ENCODE data around the gene ROCK2. TPM values are rescaled to one million over a fixed set of nuclear protein-coding genes. Genes with fewer than 3 reads are reported as not detected.

The ROCK2 gene
- total RNA-seq, 3 donors from 2014 or later = 16.8 to 24.3 (median 18.3) TPM

DNA sequence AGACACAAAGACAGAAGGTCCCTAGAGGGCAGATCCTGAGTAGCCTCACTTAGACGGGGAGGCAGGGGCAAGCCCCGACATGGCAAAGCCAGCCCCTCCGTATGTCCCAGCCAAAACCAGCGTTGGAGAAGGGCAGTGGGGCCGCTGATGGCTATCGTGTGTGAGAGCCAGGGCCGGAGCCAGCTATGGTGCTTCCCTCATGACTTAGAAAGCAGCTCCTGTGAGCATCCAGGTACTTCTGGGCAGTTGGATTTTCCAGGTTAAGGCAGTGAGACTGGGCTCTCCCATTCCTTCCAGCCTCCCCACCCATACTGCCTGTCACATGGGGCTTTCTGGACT lies 31.2 kb upstream of the ROCK2 start:
- DNase-seq = no peak
- no peak for ATAC-seq
- no peaks in the 10 kb centered on the region for H3K27me3 Mint-ChIP-seq (ENCODE audit: low read depth)
- no peak overlapping the region for H3K4me3 Mint-ChIP-seq
- no peaks in the 10 kb centered on the region for H3K4me1 Mint-ChIP-seq (ENCODE audit: low read depth)
- H3K36me3 Mint-ChIP-seq (ENCODE audit: insufficient read depth) = no peaks in the 10 kb centered on the region
- H3K9me3 Mint-ChIP-seq = no peaks in the 10 kb centered on the region

DNA sequence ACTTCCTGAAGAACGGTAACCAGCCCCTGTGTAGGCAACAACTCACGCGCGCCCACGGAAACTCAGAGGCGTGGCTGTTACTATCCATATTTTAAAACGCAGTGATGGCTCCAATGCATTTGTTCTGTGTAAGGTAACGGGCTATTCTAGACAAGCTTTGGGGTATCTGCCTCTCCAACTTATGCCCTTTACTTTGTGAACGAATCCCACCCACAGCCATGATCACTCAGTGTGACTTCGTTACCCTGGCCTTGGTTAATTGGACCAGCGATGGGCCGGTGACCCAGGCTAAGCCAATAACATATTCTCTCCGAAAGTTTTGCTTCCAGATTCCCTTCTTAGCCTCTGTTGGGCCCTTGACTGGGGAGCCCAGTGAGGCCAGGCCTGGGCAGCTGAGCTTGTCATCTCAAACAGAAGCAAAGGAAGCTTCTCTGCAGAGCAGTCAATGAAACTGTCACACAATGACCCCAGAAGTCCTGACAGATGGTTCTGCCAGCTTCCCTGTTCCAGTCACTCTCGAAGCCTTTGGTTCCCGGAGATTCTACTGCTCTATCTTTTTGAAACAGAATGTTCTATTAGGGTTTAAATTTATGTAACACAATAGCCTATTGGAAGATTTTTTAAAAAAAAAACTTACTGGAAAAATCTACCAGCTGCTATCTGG lies 30.7 kb upstream of the ROCK2 start:
- Mint-ChIP-seq H3K4me3 (no peak overlapping the region), H3K27me3 (ENCODE audit: low read depth) (no peaks in the 10 kb centered on the region), H3K9me3 (no peaks in the 10 kb centered on the region), H3K36me3 (ENCODE audit: insufficient read depth) (no peaks in the 10 kb centered on the region), H3K4me1 (ENCODE audit: low read depth) (no peaks in the 10 kb centered on the region)
- ATAC-seq = no peak
- no peak for DNase-seq

DNA sequence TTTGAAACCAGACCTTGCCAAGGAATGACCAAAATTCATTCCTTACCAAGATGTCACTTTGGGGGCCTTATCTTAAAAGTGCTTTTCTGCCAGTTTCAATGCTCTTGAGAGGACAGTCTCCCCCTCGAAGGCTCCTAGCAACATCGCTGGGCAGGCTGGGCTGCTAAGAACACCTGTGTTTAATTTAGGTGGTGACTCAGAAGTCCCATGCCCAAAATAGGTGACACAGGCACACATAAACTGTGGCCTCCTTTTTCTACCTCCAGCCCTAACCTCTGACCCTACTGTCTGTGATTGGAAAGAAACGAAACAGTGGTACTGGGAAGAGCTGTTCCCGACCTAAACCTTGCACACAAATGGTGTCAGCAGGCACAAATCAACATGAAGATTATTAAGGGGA lies 28.7 kb upstream of the ROCK2 start:
- H3K27me3 Mint-ChIP-seq (ENCODE audit: low read depth) = no peaks in the 10 kb centered on the region
- no peak for DNase-seq
- H3K4me3 Mint-ChIP-seq = no peak overlapping the region
- no peaks in the 10 kb centered on the region for H3K9me3 Mint-ChIP-seq
- no peaks in the 10 kb centered on the region for H3K36me3 Mint-ChIP-seq (ENCODE audit: insufficient read depth)
- H3K4me1 Mint-ChIP-seq (ENCODE audit: low read depth) = no peaks in the 10 kb centered on the region
- no peak for ATAC-seq

DNA sequence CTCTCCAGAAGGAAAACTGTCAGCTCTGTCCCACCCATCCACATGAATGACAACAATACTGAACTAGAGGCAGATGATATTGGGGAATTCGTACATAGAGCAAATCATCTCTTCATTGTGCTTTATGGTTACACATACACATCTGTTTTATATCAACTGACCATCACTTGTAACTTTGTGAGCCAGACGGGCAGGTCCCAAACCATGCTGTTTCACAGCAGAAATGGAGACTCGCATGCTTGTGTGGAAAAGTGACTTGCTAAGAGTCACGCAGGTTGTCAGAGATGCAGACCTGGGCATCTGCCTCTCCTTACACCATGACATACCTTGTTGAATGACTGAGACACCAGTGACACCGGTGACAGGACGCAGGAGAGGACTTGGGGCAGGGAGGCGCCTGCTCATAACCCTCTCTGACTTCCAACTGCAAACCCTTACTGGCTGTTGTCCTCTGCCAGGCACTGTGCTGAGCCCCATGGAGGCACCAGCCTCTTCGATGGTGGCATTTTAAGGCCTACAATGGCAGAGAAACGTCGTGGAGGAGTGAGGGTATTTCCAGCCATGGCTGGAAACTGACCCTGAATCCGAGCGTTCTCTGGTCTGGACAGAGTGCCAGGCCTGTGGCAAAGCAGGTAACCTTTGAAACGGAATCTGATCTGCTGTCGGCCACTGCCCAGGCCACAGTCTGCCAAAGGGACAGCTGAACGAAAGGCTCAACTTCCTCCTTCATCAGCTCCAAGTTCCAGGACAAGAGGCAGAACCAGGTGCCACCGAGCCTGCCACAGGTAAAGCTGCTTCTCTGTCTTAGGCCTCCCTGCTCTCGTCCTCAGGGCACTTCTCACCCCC lies 26.9 kb upstream of the ROCK2 start:
- ATAC-seq (no peak), DNase-seq (no peak)
- no peaks in the 10 kb centered on the region for H3K9me3 Mint-ChIP-seq
- H3K36me3 Mint-ChIP-seq (ENCODE audit: insufficient read depth) = no peaks in the 10 kb centered on the region
- no peak overlapping the region for H3K4me3 Mint-ChIP-seq
- no peaks in the 10 kb centered on the region for H3K27me3 Mint-ChIP-seq (ENCODE audit: low read depth)
- no peaks in the 10 kb centered on the region for H3K4me1 Mint-ChIP-seq (ENCODE audit: low read depth)

- no peak for ATAC-seq
- H3K36me3 Mint-ChIP-seq (ENCODE audit: insufficient read depth) = no peaks in the 10 kb centered on the region
- no peaks in the 10 kb centered on the region for H3K9me3 Mint-ChIP-seq
Measured at GRCh38 chr2:11370377-11371091, 26.1 kb upstream of the ROCK2 start.

GRCh38 chr2:11368059-11368572 lies 23.7 kb upstream of the ROCK2 start:
- H3K9me3 Mint-ChIP-seq = no peaks in the 10 kb centered on the region
- ATAC-seq = no peak
- no peak for DNase-seq
- no peak overlapping the region for H3K4me3 Mint-ChIP-seq
- no peaks in the 10 kb centered on the region for H3K4me1 Mint-ChIP-seq (ENCODE audit: low read depth)
- no peaks in the 10 kb centered on the region for H3K27me3 Mint-ChIP-seq (ENCODE audit: low read depth)
- no peaks in the 10 kb centered on the region for H3K36me3 Mint-ChIP-seq (ENCODE audit: insufficient read depth)

More at GRCh38 chr2:11370377-11371091, 26.1 kb upstream of the ROCK2 start:
- Mint-ChIP-seq H3K4me3 (no peak overlapping the region), H3K4me1 (ENCODE audit: low read depth) (no peaks in the 10 kb centered on the region), H3K27me3 (ENCODE audit: low read depth) (no peaks in the 10 kb centered on the region)
- DNase-seq = no peak

DNA sequence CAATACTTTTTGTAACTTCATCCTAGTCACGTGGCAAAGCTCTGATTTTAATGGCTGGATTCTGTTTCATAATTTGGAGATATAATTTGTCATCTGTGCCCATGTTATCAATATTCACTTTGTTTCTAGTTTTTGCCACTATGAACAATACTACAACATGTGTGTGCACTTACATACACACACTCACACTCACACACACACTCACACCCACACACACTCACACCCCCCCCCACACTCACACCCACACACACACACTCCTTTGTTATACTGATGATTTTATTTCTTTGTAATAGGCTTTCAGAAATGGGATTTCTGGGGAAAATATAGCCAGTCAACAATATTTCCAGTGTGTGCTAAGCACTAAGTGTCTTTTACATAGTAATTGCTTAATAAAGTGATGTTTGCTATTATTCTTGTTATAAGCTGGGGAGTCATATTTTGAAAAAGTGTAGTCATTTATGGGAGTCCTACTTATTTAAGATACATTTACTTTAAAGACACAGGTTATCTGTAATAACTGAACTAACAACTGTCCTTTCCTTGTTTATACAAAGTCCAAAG lies 22.8 kb upstream of the ROCK2 start:
- no peaks in the 10 kb centered on the region for H3K9me3 Mint-ChIP-seq
- no peak overlapping the region for H3K4me3 Mint-ChIP-seq
- H3K27me3 Mint-ChIP-seq (ENCODE audit: low read depth) = no peaks in the 10 kb centered on the region
- H3K36me3 Mint-ChIP-seq (ENCODE audit: insufficient read depth) = no peaks in the 10 kb centered on the region
- no peaks in the 10 kb centered on the region for H3K4me1 Mint-ChIP-seq (ENCODE audit: low read depth)
- ATAC-seq (no peak), DNase-seq (no peak)

DNA sequence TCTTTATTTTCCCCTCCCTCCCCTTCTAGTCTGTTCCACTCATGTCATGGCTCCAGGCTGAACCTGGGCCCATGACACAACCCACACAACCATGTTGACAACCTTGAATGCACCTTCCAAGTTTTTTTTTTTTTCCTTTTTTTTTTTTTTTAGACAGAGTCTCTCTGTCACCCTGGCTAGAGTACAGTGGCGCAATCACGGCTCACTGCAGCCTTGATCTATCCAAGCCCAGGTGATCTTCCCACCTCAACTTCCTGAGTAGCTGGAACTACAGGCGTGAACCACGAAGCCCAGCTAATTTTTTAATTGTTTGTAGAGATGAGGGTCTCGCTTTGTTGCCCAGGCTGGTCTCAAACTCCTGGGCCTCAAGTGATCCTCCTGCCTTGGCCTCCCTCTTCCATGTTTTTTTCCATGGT lies 21.9 kb upstream of the ROCK2 start:
- Mint-ChIP-seq H3K9me3 (no peaks in the 10 kb centered on the region), H3K4me3 (no peak overlapping the region), H3K27me3 (ENCODE audit: low read depth) (no peaks in the 10 kb centered on the region), H3K36me3 (ENCODE audit: insufficient read depth) (no peaks in the 10 kb centered on the region), H3K4me1 (ENCODE audit: low read depth) (no peaks in the 10 kb centered on the region)
- ATAC-seq = no peak
- DNase-seq = no peak

DNA sequence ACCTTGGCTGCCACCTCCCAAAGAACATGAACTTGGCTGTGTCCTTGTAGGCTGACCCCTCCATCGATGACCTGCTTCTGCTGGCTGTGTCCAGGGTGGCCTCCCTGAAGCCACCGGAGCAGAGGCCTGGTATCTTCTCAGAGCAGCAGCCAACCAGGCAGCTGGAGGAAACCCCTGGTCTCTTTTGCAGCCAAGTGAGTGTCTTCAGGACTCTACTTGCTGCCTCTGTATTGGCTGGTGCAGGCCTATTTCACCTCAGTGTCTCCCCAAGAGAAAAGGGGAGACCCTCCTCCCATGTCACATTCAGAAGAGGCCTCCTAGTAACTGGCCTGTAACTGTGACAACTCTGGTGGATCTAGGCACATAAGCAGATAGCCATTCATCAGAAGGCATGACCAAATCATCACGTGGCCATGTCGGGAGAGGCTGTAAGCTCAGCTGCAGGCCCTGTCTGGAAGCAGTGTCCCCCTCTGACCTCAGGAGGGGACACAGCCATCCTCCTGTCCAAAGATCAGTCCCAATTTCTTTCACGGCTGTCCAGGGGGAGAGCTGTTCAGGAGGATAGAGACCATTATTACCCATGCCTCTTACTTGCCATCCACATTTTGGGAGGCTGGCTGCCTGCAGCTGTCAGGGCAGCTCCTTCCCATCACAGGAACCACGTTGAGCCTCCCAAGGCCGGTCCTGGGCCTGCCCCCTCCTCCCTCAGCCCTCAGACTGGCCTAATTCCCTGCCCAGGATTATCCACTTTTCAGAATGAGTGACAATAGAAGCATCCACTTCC lies 20.9 kb upstream of the ROCK2 start:
- ATAC-seq (no peak), DNase-seq (no peak)
- H3K4me3 Mint-ChIP-seq = no peak overlapping the region
- H3K9me3 Mint-ChIP-seq = no peaks in the 10 kb centered on the region
- no peaks in the 10 kb centered on the region for H3K27me3 Mint-ChIP-seq (ENCODE audit: low read depth)
- H3K4me1 Mint-ChIP-seq (ENCODE audit: low read depth) = no peaks in the 10 kb centered on the region
- H3K36me3 Mint-ChIP-seq (ENCODE audit: insufficient read depth) = no peaks in the 10 kb centered on the region

- DNase-seq (no peak), ATAC-seq (no peak)
- H3K36me3 Mint-ChIP-seq (ENCODE audit: insufficient read depth) = no peaks in the 10 kb centered on the region
- no peaks in the 10 kb centered on the region for H3K4me1 Mint-ChIP-seq (ENCODE audit: low read depth)
- H3K27me3 Mint-ChIP-seq (ENCODE audit: low read depth) = no peaks in the 10 kb centered on the region
- no peak overlapping the region for H3K4me3 Mint-ChIP-seq
- H3K9me3 Mint-ChIP-seq = no peaks in the 10 kb centered on the region
Measured at GRCh38 chr2:11364565-11364887, 20.1 kb upstream of the ROCK2 start.

- no peaks in the 10 kb centered on the region for H3K4me1 Mint-ChIP-seq (ENCODE audit: low read depth)
- no peak for DNase-seq
- H3K36me3 Mint-ChIP-seq (ENCODE audit: insufficient read depth) = no peaks in the 10 kb centered on the region
- no peak overlapping the region for H3K4me3 Mint-ChIP-seq
- no peaks in the 10 kb centered on the region for H3K27me3 Mint-ChIP-seq (ENCODE audit: low read depth)
- no peak for ATAC-seq
- H3K9me3 Mint-ChIP-seq = no peaks in the 10 kb centered on the region
Measured at GRCh38 chr2:11363868-11364564, 19.6 kb upstream of the ROCK2 start.

DNA sequence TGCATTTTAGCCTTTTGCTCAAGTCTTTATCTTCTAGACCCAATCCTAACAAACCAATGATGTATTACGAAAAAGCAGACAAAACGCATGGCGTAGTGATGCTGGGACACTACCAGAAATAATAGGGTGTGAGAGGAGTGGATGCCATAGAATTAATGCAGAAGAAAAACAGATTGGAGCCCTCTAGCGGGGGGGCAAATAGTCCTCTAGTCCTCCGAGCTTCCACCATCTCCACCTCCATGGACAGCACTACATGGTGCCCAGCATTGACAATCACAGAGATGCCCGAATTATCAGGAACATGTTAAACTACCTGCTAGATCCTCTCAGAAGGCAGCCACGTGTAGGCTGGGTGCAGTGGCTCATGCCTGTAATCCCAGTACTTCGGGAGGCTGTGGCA lies 15.4 kb upstream of the ROCK2 start:
- no peaks in the 10 kb centered on the region for H3K9me3 Mint-ChIP-seq
- H3K4me1 Mint-ChIP-seq (ENCODE audit: low read depth) = no peaks in the 10 kb centered on the region
- no peaks in the 10 kb centered on the region for H3K27me3 Mint-ChIP-seq (ENCODE audit: low read depth)
- no peak for DNase-seq
- H3K4me3 Mint-ChIP-seq = no peak overlapping the region
- no peaks in the 10 kb centered on the region for H3K36me3 Mint-ChIP-seq (ENCODE audit: insufficient read depth)
- ATAC-seq = no peak

GRCh38 chr2:11357428-11357972 lies 13.1 kb upstream of the ROCK2 start:
- no peak for DNase-seq
- no peak for ATAC-seq
- Mint-ChIP-seq H3K36me3 (ENCODE audit: insufficient read depth) (no peaks in the 10 kb centered on the region), H3K27me3 (ENCODE audit: low read depth) (no peaks in the 10 kb centered on the region), H3K4me1 (ENCODE audit: low read depth) (no peaks in the 10 kb centered on the region), H3K9me3 (no peaks in the 10 kb centered on the region), H3K4me3 (no peak overlapping the region)

All from activated T-cell treated with anti-CD3 and anti-CD28 coated beads, Interleukin-2, amount 50 U/mL, for 4 hours (primary cell).